GM21717 (cell line): Measurements from ENCODE around the gene EIF5.
A peak's percentile ranks its signal among the peaks of the same experiment; 100 is the strongest.

Experiments
- ATAC-seq: cut with Tn5 transposase; IDR thresholded peaks from one replicate; pipeline ENCODE4 v1.9.1; 2021; ENCODE audit warnings: mild to moderate bottlenecking, moderate library complexity; ENCODE audit not compliant: unreplicated experiment

EIF5 gene

GRCh38 chr14:103333754-103334643 lies at the start of gene EIF5:
Gene EIF5 (plus strand): TSS chr14:103334237. CDS start chr14:103335861, 1,624 bp downstream.
- ATAC-seq, result peak; percentile 75

GRCh38 chr14:103284574-103285467 lies 49.2 kb upstream of the EIF5 start:
- ATAC-seq, result no peak

- ATAC-seq, result no peak
These were observed 47.6 kb upstream of the EIF5 start for GRCh38 chr14:103286460-103286859.

- no peak for ATAC-seq
These were observed 46.8 kb upstream of the EIF5 start for GRCh38 chr14:103286968-103287850.

DNA sequence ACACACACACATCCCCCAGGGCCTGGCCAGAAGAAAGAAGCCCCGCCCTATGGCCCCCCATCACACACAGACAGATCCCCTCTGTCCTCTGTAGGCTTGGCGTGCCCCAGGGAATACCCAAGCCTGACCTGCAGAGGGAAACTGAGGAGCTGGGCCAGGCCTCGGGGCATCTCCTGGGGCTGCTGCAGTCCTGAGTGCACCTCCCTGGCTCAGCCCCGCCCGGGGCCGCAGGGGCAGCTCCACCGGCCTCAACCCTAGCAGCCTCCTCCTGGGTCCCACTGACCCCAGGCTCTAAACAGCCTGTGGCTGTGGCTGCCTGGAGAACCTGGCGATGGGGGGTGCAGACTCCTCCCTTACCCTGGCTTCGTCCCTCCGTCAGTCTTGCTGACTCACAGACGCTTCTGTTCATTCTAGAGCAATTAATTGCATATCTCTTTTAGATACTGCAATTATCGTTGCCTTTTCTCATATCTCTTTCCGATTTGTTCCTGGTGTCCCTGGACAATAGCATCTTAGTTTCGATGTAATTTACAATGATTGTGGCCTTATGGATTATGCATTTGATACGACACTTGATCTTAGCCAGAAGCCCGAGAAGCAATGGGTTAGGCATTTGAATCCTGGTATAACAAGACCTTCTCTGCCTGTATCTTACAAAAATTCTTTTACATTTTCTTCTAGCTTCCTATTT lies 45.8 kb upstream of the EIF5 start:
- no peak for ATAC-seq

GRCh38 chr14:103290056-103290455 lies 44.0 kb upstream of the EIF5 start:
- ATAC-seq, result no peak

- no peak for ATAC-seq
These were observed 43.5 kb upstream of the EIF5 start for GRCh38 chr14:103290494-103290893.

DNA sequence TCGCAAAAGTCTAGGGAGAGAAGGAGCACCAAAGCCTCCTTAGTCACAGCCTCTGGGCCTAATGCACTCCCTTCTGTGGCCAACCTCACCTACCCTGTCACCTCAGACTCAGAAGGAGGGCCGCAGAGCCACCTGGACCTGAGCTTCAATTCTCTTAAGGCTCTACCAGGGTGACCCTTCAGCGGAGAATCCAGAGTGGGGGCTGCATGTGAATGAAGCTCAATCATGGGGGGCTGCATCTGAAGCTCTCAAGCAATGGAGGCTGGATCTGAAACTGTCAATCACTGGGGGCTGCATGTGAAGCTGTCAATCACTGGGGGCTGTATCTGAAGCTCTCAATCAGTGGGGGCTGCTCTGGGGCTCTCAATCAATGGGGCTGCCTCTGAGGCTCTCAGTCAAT lies 43.1 kb upstream of the EIF5 start:
- no peak for ATAC-seq

GRCh38 chr14:103292426-103293374 lies 41.3 kb upstream of the EIF5 start:
- ATAC-seq, result peak; percentile 78

- ATAC-seq, result no peak
These were observed 40.6 kb upstream of the EIF5 start for GRCh38 chr14:103293465-103293864.

- no peak for ATAC-seq
These were observed 39.9 kb upstream of the EIF5 start for GRCh38 chr14:103294091-103294490.

GRCh38 chr14:103296007-103296406 lies 38.0 kb upstream of the EIF5 start:
- no peak for ATAC-seq

GRCh38 chr14:103296987-103297386 lies 37.0 kb upstream of the EIF5 start:
- no peak for ATAC-seq

GRCh38 chr14:103298620-103299019 lies 35.4 kb upstream of the EIF5 start:
- ATAC-seq, result no peak

DNA sequence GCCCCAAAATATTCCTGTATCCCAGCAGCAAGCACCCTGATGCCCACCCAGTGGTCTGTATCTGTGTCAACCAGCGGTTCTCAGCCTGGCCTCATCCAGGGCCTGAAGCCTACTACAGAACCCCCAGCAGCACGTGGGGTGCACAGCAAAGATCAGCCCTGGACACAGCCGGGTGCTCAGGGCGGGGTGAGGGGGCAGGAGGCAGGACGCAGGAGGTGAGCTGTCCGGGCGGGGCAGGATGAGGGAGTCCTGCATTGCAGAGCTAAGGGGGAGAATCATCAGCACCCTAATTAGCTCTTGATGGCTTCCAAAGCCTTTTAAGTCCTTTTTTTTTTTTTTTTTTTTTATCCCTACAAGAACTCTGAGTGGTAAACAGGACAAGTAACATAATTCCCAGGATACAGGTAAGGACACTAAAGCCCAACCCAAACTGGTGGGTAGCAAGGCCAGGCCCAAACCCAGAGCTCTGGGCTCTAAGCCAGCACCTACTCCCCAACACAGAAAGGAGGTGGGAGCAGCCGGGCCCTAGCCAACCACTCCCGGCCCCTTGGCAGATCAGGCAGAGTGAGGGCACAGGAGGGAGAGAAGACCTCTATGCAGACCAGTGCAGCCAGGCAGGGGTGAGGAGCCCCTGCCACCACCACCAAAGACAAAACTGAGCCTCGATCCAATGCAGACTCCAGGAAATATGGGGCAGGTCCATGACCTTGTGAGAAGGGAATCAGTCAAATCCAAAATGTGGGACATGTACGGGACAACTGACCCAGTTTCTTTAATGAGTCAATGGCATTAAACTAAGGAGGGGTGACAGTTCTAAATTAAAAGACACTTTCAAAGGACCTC lies 32.3 kb upstream of the EIF5 start:
- ATAC-seq, result no peak

- no peak for ATAC-seq
These were observed 31.1 kb upstream of the EIF5 start for GRCh38 chr14:103302966-103303365.

DNA sequence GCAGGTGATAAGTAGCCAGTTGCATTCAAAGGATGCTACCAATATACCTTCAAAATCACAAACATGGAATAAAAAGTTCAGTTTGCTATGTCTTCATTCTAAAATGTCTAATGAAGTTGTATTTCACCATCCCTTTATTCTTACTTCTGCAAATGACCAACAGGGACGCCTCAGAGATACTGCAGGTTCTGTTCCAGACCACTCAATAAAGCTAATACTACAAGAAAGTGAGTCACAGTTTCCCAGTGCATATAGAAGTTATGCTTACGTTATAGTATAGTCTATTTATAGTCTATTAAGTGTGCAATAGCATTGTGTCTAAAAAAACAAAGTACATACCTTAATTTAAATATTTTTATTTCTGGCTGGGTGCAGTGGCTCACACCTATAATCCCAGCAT lies 29.3 kb upstream of the EIF5 start:
- no peak for ATAC-seq
